Astrocyte of the cerebellum (primary cell): ENCODE measurements around the gene FGF19.

Source experiments
- DNase-seq: peaks from one replicate; pipeline ENCODE4 v3.0.0-alpha.2; 2011; ENCODE audit warnings: low read depth
- H3K4me3 ChIP-seq: 2 replicates; pipeline ENCODE4 v1.5.1; 2011; ENCODE audit warnings: mild to moderate bottlenecking, low read depth, low read length, moderate library complexity
- CTCF ChIP-seq: IDR thresholded peaks from 2 replicates; pipeline ENCODE4 v1.5.1; 2012; ENCODE audit warnings: low read length, low read depth, moderate library complexity, mild to moderate bottlenecking; ENCODE audit errors: missing control alignments
- in situ Hi-C: cut with HindIII; loops from 2 replicates; pipeline ENCODE4 v1.10.0; 2017; ENCODE audit warnings: low sequenced_read_pairs

Gene FGF19

DNA sequence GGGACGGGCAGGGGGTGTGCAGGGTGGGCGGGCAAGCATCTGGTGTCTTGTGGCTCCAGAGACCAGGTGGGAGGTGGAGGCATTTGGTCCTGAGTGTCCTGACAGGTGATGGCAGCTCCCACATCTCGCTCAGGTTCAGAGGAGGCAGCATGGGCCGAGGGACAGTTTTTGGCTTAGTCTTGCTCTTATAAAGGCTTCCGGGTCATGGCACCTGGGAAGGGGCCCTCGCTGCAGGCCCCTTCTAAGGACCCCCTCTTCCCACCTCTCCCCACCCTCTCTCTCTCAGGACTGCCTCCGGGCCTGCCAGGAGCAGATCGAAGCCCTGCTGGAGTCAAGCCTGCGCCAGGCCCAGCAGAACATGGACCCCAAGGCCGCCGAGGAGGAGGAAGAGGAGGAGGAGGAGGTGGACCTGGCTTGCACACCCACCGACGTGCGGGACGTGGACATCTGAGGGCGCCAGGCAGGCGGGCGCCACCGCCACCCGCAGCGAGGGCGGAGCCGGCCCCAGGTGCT, 52.9 kb downstream of the FGF19 start:
- no peak for TF ChIP-seq CTCF
- in situ Hi-C loops: loop anchor here (5.0 kb wide), 1 partner anchor 559 kb away; no protein-coding TSS in a partner anchor
- H3K4me3 ChIP-seq: no peak overlapping the region
- DNase-seq: no peak

DNA sequence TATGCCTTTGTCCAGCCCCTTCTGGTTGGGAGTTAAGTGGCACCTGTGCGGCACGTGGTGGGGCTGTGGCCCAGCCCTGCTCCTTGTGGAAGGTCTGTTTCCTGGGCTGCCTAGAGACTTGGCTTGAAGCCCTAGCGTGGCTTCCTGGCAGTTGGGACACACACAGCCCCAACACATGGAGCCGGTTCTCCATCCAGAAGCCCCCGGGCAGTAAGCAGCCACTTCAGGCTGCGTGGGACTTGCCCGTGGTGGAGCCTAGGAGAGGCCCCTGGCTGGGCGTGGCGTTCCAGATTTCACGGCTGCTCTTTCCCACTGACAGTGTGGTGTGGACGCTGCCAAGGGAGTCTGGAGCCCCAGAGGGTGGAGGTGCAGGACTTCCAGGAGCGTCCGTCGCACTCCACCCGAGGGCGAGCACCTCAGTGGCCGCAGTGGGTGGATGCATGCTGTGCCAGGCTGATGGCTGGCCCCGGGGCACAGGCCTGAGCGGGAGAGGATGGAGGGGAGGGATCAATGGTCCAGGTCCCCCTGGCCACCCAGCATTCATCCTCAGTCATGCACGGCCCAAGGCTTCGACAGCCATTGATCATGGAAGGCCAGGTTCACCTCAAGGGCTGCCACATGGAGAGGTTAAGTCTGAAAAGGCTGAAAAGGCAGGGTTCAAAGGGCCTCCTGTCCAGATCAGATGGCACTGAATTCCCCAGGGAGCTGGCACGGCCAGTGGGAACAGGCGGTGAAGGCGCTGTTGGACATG, 53.6 kb downstream of the FGF19 start:
- no peak for DNase-seq
- no peak for TF ChIP-seq CTCF
- in situ Hi-C loops: loop anchor here (5.0 kb wide), 1 partner anchor 558 kb away; no protein-coding TSS in a partner anchor
- H3K4me3 ChIP-seq: no peak overlapping the region

DNA sequence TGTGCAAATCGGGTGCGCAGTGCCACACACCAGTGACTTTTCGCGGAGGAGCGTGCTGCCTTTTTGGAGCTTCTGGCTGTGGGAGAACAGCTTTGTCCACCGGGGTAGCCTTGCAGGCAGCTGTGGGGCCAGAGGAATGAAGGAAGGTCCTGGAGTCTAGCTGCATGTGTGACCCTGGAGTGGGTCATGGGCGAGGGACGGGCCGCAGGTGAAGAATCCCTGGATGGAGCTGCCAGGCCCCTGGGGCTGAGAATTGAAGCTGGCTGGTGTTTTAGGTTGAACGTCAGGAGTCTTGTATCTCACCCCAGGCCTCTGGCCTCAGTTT, 54.3 kb downstream of the FGF19 start:
- in situ Hi-C loops: no loop called here
- no peak for DNase-seq
- TF ChIP-seq CTCF: no peak
- no peak overlapping the region for H3K4me3 ChIP-seq

GRCh38 chr11:69648679-69649575, 54.9 kb downstream of the FGF19 start:
- no peak for TF ChIP-seq CTCF
- no peak overlapping the region for H3K4me3 ChIP-seq
- no peak for DNase-seq
- in situ Hi-C loops: no loop called here
